CD4-positive, alpha-beta T cell treated with Interleukin-4 for 1 hour (primary cell): ENCODE data around the gene GRK7.
"Not testable (repeated sequence)": the region's sequence is repeated elsewhere in the genome, so short reads cannot be mapped to it uniquely, and the experiment has no call there.

Experiments
- DNase-seq, 2 donors: peaks; one replicate each; pipeline ENCODE4 v3.0.0-alpha.2; 2020 to 2022

The GRK7 gene

GRCh38 chr3:141762552-141762951 lies 656 bp upstream of the GRK7 start:
- not testable (repeated sequence) for DNase-seq

- no peak for DNase-seq
Observed at GRCh38 chr3:141764045-141764444, 837 bp downstream of the GRK7 start.

GRCh38 chr3:141764465-141764864 lies 1.3 kb downstream of the GRK7 start:
- DNase-seq = no peak

- DNase-seq = no peak
Observed at GRCh38 chr3:141764986-141765385, 1.8 kb downstream of the GRK7 start.

GRCh38 chr3:141767066-141767465 lies 3.9 kb downstream of the GRK7 start:
- DNase-seq = no peak

- DNase-seq = no peak
Observed at GRCh38 chr3:141769221-141769894, 6.2 kb downstream of the GRK7 start.

GRCh38 chr3:141773676-141774075 lies 10.5 kb downstream of the GRK7 start:
- DNase-seq = no peak

GRCh38 chr3:141776376-141776775 lies 13.2 kb downstream of the GRK7 start:
- no peak for DNase-seq

GRCh38 chr3:141776885-141777284 lies 13.7 kb downstream of the GRK7 start:
- no peak for DNase-seq

- DNase-seq = no peak
Observed at GRCh38 chr3:141777957-141778813, 15.0 kb downstream of the GRK7 start.

- no peak for DNase-seq
Observed at GRCh38 chr3:141779667-141780066, 16.5 kb downstream of the GRK7 start.

GRCh38 chr3:141782386-141782932 lies 19.3 kb downstream of the GRK7 start:
- DNase-seq = no peak

- no peak for DNase-seq
Observed at GRCh38 chr3:141783632-141784031, 20.4 kb downstream of the GRK7 start.

GRCh38 chr3:141784096-141784495 lies 20.9 kb downstream of the GRK7 start:
- no peak for DNase-seq

GRCh38 chr3:141784531-141784930 lies 21.3 kb downstream of the GRK7 start:
- DNase-seq = no peak

GRCh38 chr3:141788149-141788548 lies 24.9 kb downstream of the GRK7 start:
- DNase-seq = no peak

GRCh38 chr3:141788750-141789149 lies 25.5 kb downstream of the GRK7 start:
- not testable (repeated sequence) for DNase-seq

- no peak for DNase-seq
Observed at GRCh38 chr3:141789281-141789680, 26.1 kb downstream of the GRK7 start.

- no peak for DNase-seq
Observed at GRCh38 chr3:141790171-141790570, 27.0 kb downstream of the GRK7 start.

- no peak for DNase-seq
Observed at GRCh38 chr3:141792495-141792894, 29.3 kb downstream of the GRK7 start.

GRCh38 chr3:141793476-141794260 lies 30.5 kb downstream of the GRK7 start:
- no peak for DNase-seq

GRCh38 chr3:141795276-141795675 lies 32.1 kb downstream of the GRK7 start:
- no peak for DNase-seq

GRCh38 chr3:141795741-141796080 lies 32.5 kb downstream of the GRK7 start:
- no peak for DNase-seq
